Tibial nerve (tissue), 3 donors: ENCODE measurements around the gene LYPD5.

Experiments
- POLR2A ChIP-seq, 2 donors: fragments of 450-650 bp; IDR thresholded peaks; one replicate each; pipeline ENCODE4 v1.6.1; 2017; ENCODE audit warnings: antibody characterized with exemption in 2 of 2, mild to moderate bottlenecking in 2 of 2, moderate library complexity in 2 of 2
- TF ChIP-seq, protein P1 (sequence below), 5 experiments: fragments of 200-600 bp in 3 of 5; fragments of 450-650 bp in 2 of 5; sonication (generic) in 3 of 5; IDR thresholded peaks; one replicate each; pipeline ENCODE4 v1.5.1; 2016 to 2019; ENCODE audit warnings: antibody characterized with exemption in 5 of 5, mild to moderate bottlenecking in 3 of 5, moderate library complexity in 2 of 5

DNA sequence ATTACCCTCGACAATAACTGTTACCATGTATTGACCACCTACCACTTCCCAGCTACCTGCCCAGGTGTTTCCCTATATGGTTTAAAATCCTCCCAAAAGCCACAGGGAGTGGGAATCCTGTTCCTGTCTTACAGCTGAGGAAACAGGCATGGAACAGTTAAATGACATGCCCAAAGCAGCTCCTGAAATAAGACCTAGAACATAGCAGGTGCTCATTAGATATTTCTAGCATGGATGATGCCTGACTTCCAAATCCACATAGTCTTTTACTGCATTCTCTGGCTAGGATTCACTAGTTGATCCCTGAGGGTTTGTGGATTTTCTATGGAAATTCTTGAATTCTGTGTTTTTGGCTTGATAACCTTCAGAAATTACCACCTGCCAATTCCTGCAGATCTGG, 34.4 kb downstream of the LYPD5 start:
- no peak for TF ChIP-seq POLR2A (IDR thresholded peaks at IDR 0.05)
- TF ChIP-seq, protein P1, sequence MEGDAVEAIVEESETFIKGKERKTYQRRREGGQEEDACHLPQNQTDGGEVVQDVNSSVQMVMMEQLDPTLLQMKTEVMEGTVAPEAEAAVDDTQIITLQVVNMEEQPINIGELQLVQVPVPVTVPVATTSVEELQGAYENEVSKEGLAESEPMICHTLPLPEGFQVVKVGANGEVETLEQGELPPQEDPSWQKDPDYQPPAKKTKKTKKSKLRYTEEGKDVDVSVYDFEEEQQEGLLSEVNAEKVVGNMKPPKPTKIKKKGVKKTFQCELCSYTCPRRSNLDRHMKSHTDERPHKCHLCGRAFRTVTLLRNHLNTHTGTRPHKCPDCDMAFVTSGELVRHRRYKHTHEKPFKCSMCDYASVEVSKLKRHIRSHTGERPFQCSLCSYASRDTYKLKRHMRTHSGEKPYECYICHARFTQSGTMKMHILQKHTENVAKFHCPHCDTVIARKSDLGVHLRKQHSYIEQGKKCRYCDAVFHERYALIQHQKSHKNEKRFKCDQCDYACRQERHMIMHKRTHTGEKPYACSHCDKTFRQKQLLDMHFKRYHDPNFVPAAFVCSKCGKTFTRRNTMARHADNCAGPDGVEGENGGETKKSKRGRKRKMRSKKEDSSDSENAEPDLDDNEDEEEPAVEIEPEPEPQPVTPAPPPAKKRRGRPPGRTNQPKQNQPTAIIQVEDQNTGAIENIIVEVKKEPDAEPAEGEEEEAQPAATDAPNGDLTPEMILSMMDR (IDR thresholded peaks at IDR 0.05) = no peak
